GM18951 (cell line): ENCODE results near the gene COL16A1.

Source experiments
- POLR2A ChIP-seq: IDR thresholded peaks from 4 replicates; pipeline ENCODE4 v1.6.1; 2011; ENCODE audit warnings: mild to moderate bottlenecking; ENCODE audit not compliant: insufficient read length, insufficient read depth; ENCODE audit errors: extremely low read depth
- in situ Hi-C: fragments of 300-500 bp; cut with MboI; formaldehyde crosslinking; loops from one replicate; pipeline ENCODE4 v1.12.0; 2022; ENCODE audit warnings: low sequenced_read_pairs, mixed read lengths, inconsistent platforms; ENCODE audit not compliant: unreplicated experiment

COL16A1 gene

DNA sequence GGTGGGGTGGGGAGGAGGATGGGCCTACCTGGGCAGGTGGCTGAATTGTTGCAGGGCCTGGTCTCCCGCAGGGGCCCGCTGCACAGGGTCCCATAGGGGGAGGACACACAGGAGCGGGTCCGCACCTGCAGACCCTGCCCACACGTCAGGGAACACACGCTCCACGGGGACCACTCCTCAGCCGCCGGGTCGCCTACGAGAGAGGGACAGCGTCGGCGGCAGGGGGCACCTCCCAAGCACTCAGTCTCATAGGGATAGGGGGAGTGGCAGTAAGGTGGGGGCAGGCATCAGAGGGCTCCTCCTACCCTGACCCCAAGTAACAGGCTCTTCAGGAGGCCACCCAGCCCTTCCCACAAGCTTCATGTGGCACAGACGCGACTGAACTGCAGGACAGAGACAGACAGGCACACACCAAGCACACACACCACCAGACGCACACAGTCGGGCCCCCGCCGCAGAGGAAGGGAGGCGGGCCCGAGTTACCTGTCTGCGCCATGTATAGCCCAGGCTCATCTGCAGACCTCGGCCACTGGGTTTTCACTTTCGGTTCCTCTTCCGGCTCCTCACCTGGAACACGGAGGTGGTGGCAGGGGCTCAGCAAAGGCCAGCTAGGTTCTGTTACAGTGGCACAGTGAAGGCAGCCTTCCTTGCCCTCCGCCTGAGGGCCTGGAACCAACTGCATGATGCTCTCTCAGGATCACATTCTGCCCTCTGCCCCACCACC, 40.5 kb upstream of the COL16A1 start:
- no peak for TF ChIP-seq POLR2A
- in situ Hi-C loops: no loop called here

DNA sequence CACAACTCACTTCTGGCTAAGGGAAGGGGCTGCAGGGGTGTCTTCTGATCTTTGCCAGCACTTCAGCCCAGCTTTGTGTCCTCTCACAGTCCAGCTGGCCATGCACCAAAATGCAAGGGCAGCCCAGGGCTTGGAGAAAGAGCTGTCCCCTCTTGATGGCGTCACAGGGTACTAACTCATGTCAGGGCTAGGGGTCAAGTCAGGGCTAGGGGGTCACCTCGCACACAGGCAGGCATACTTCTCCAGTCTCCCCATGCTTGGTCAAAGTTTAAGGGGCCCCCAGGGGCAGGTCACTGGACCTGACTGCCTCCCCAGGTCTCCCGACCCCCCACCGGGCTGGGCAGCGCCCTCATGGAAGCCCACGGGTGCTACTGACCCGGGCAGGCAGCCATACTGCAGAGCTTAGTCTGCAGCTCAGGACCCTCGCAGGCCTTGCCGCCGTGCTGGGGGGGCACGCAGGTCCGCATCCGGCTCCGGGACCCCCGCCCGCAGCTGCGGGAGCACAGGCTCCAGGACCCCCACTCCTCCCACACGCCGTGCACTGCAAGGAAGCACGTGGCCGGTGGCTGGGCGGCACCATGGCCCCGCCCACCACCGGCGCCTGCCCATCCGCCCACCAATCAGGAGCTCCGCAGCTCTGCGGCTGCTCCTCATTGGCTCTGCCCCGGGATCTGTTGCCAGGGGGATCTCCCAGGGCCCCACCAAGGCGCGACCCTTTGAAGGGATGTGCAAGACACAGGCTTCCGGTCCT, 38.8 kb upstream of the COL16A1 start:
- in situ Hi-C loops: no loop called here
- TF ChIP-seq POLR2A: no peak

DNA sequence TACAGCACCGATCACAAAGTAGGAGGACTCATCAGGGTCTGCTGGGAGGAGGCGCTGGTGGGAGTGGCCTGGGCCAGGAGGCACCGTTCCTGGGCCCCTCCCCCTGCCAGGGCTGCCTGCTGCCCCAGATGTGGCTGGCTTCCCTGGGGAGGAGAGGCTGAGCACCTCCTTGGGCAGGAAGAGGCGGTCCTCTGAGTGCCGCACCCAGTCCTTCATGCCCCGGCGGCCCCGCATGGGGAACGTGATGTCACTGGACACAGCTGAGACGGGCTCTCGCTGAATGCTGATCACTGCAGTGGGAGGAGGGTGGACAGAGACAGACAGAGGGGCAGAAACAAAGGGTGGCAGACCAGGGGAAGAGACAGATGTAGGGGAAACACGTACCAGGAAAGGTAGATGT, 35.5 kb upstream of the COL16A1 start:
- in situ Hi-C loops: no loop called here
- no peak for TF ChIP-seq POLR2A

DNA sequence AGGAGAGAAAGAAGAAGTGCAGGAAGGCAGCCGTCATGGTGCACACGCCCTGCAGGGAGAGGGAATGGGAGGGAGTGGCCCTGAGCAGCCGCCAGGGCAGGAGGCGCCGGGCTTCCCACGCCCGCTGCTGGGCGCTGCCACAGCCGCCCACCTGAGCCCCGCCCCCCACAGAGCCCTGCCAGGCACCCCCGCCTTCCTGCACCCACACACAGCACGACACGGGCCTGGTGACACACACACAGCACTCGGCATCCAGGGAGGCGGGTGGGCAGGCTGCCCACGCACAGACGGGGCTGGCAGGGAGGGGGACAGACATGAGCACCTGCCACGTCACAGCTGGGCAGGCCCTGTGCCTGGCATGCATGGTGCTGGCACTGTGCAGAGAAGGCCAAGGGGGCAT, 32.9 kb upstream of the COL16A1 start:
- no peak for TF ChIP-seq POLR2A

DNA sequence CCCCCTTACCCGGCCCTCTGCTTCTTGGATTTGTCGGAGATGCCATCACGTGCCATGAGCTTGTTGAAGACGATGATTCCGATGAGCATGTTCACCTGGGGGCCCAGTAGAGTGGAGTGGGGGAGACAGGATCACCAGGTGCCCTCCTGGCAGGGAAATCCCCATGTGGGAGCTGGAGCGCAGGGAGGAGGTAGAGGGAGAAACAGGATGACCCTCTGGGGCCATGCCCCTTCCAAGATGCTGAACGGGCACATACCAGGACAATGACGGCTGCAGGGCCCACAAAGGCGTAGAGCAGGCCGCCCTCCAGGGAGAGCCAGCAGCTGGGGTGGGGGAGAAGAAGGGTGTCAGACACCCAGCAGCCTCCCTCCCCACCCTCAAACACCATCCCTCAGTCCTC, 31.8 kb upstream of the COL16A1 start:
- in situ Hi-C loops: no loop called here

More for the DNA sequence above, 32.9 kb upstream of the COL16A1 start:
- in situ Hi-C loops: no loop called here

DNA sequence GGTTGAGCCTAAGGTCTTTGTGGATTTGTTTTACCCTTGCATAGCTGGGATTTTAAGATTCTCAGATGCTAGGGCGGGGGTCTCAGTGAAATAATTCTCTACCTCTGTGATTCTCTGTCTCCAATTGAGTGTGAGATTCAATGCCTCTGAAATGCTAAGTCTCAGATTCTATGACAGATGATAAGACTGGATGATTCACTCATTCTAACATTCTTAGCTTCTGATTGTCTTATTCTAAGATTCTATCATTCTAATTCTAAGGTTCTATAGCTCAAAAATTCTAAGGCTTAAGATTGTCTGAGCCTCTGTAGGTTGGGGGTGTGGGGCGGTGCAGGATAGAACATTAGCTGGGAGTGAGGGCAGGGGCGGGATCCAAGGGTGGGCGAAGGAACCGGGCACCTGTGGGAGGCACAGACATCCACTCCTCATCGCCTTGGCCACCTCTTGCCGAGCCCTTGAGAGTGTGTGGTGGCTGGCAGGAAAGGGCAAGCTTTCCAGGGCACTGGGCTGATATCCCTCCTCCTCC, 30.8 kb upstream of the COL16A1 start:
- in situ Hi-C loops: no loop called here
- TF ChIP-seq POLR2A: no peak

More for the DNA sequence above, 31.8 kb upstream of the COL16A1 start:
- TF ChIP-seq POLR2A: no peak

DNA sequence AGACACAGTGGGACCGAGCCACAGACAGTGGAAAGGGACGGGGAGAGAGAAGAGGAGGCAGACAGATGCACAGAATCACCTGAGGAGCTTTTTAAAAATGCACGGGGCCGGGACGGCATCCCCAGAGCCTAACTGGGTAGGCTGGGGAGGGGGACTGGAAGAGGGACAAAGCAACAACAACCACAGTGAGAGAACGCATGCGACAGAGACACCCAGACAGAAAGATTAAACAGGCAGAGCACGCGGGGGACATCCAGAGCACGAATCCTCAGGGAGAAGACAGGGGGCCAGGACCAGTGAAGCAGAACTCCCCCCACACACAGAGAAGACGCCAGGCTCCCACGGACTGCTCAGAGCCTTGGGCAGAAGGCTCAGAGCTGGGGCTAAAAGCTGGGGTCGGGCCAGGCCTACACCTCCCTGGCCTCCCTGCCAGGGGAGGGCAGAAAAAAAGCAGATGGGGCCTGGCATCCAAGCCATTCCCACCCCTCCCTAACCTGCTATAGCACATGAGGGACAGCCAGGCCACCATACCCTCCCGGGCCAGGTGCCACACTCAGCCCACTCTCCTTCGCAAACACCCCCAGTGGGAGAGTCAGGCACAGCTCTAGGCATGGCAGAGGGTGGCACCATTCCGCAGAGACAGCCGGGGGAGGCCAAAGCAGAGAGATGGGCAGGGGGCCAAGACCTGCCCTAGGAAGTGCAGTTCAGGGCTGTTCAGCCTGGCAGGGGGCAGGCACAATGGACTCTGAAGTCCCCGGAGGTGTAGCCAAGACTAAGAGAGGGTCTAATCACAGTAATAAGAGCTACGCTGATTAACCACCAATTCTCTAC, 29.8 kb upstream of the COL16A1 start:
- no peak for TF ChIP-seq POLR2A
- in situ Hi-C loops: no loop called here

DNA sequence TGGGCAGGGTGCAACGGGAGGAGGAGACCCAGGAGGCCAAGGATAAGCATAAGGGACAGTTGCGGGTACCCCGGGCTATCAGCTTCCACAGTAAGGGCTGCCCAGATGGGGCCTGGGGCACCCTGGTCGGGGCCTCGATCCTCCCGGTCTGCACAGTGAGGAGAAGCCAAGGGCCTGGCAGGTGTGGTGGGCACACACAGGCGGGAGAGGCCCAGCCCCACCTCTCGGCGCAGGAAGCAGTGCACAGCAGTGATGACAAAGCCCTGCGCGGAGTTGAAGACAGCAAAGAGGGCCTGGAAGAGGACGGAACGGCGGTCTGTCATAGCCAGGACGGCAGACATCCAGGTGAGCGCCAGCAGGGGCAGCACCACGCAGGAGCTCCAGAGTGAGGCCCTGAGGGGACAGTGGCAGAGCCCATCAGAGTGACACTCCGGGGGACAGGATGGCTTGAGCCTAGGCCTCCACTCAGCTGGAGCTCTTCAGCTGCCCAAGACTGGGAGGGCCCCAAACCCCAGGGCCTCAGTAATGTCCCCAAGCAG, 29.0 kb upstream of the COL16A1 start:
- in situ Hi-C loops: no loop called here
- TF ChIP-seq POLR2A: no peak

DNA sequence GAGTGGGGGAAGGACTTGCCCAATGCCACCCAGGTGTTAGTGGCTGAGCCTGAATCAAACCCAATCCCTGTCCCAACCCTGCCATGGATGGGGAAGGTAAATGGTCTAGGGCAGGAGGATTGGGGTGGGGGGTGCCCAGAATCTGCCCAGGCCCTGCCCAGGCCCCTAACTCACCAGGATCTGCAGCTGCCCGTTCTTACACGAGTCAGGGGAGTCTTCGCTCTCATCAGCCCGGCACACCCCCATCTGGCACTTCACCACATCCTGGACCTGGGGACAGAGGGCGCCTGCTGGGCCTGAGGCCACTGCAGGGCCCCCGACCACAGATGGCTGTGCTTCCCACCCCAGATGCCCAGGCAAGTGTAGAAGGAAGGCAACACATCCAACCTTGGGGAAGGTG, 28.5 kb upstream of the COL16A1 start:
- TF ChIP-seq POLR2A: no peak
- in situ Hi-C loops: no loop called here

DNA sequence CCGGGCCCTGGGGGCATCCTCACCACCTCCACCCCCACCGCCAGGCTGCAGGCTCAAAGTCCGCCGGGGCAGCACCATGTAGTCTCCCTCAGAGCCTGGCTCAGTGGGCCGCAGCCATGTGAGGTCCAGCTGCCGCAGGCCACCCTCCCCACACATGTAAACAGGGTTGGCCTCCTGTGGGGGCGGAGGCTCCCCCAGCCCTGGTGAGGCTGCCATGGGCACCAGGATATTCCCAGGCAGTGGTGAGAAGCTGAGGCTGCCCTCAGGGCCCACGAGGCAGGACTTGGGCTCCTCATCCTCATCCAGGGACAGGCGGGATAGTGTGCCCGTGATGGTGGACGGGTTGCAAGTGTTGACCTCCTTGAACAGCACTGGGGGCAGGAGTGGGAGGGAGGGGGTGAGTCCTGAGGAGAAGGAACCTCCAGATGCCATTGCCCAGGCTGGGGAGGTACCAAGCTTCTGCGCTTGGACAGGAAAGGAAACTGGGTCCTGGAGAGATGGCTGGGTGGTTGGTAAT, 27.3 kb upstream of the COL16A1 start:
- no peak for TF ChIP-seq POLR2A
- in situ Hi-C loops: no loop called here

DNA sequence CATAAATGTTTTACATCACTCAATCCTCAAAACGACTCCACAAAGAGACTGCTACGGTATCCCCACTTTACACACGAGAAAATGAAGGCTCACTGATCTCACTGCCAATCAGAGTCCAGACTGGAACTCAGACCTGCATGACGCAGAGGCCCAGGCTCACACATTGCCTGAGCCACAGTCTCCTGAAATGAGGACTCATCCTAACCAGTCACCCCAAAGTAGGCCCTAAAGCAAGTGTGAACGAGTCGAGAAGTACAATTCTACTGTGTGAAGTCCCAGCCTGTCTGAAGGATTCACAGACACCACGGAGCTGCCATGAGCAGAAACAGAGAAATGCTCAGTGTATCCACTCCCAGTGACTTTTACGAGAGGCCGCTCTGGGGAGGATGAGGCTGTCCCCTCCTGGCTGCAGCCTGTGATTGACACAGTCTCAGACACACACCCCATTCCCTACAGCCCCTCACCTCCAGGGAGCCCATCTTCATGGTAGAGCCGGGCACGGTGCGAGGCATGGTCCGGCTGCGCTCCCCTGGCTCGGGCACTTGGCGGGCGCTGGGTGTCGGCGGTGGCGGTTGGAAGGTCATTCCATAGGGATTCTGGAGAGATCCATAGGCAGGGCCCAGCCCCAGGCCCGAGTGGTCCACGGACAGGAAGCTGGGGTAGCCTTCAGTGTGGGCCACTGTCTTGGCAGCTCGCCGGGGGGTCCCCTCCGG, 26.7 kb upstream of the COL16A1 start:
- in situ Hi-C loops: no loop called here
- TF ChIP-seq POLR2A: no peak

DNA sequence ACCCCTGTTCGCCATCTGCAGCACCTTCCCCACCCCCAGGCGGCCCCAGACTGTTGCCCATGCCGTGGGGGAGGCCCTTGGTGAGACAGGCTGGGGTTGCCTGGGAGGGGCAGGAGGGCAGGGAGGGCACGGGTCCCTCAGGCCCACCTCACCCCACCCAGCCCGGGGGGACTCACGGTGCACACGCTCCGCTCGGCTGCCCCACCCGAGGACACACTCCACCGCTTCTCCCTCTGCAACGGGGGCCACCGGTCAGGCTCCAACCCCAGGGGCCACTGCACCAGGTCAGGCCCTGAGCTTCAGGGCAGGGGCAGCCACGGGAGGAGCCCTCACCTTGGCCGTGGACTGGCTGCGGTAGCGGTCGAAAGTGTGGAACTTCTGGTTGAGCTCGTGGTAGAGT, 24.0 kb upstream of the COL16A1 start:
- in situ Hi-C loops: no loop called here
- no peak for TF ChIP-seq POLR2A
